ENCODE measurements around the gene PTGFRN.
A peak's percentile ranks its signal among the peaks of the same experiment; 100 is the strongest.
"Not testable (repeated sequence)": the region's sequence is repeated elsewhere in the genome, so short reads cannot be mapped to it uniquely, and the experiment has no call there.

PTGFRN gene
- 0.27 to 0.95 (median 0.76) reads per million in 4 donors for total RNA-seq

DNA sequence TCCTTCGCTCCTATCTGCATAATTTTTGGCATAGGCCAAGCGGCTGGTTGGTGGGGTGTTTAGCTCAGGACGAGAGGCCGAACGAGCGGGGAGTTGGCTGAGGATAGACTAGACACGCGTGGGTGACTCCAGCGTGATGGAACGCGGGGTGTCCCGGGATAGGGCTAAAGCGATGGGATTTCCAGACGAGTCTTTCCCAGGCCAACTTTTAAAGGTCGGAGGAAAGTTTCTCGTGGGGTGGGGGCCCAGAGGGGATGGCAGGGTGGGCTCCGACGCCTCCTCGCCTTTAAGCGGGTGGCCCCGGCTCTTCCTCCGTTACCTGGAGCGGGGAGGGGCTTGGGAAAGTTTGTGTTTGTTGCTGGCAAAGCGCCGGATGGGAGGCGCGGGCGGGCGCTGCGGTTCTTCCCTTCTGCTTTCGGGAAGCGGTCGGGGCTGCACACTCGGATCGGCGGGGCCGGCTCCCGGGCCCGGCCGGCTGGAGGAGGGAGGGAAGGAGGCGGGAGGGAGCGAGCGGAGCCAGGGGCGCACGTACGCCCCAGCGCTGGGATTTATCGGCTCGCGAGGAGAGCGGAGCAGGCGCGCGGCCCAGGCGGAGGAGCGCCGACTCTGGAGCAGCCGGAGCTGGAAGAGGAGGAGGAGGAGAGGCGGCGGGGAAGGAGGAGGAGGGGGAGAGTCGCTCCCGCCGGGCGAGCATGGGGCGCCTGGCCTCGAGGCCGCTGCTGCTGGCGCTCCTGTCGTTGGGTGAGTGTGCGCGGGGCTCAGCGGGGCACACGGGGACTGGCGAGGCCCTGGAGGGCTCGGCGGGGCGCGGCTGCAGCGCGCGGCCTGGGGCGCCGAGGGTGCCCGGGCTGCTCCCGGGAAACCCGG is at the start of gene PTGFRN:
PTGFRN (plus strand) TSS at position 405 of the 867 bp plus-strand sequence; CDS start at position 693, 288 bp downstream.
- peak in 2 of 5 donors; percentile 8 to 14 for DNase-seq

DNA sequence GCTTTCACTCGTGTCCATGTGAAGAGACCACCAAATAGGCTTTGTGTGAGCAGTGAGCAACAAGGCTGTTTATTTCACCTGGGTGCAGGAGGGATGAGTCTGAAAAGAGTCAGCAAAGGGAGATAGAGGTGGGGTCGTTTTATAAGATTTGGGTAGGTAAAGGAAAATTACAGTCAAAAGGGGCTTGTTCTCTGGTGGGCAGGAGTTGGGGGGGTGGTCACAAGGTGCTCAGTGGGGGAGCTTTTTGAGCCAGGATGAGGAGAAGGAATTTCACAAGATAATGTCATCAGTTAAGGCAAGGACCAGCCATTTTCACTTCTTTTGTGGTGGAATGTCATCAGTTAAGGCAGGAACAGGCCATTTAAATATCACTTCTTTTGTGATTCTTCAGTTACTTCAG is 49.5 kb upstream of the PTGFRN start:
- DNase-seq, result not testable (repeated sequence)

DNA sequence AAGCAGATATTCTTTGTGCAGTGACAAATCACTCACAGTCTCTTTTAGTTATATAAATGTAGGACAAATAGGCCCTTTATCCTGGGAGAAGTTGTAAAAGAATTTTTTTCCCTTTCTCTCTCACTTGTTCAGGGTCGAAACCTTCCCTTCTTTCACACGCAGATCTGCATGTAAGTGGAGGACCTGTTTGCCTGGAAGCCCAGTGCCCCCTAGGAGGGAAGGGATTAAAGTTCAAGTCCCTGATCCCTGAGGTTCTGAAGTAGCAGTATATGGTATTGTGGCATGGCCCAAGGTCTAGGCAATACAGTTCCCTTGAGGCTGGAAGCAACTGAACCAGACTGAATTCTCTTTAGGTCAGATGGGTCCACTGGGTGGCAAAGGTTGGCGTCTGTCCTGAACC is 48.6 kb upstream of the PTGFRN start:
- no peak for DNase-seq

DNA sequence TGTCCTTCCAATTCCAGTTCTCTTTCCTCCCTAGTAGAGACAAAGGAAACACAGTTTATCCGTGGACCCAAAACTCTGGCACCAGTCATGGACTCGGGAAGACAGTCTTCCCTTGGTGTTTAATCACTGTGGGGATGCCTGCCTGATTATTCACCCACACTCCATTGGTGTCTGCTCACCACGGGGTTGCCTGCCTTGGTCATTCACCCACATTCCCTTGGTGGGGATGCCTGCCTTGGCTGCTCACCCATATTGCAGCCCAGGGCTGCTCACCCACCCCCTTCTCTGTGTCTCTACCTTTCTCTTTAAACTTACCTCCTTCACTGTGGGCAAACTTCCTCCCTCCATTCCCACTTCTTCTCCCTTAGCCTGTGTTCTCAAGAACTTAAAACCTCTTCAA is 46.7 kb upstream of the PTGFRN start:
- not testable (repeated sequence) for DNase-seq

DNA sequence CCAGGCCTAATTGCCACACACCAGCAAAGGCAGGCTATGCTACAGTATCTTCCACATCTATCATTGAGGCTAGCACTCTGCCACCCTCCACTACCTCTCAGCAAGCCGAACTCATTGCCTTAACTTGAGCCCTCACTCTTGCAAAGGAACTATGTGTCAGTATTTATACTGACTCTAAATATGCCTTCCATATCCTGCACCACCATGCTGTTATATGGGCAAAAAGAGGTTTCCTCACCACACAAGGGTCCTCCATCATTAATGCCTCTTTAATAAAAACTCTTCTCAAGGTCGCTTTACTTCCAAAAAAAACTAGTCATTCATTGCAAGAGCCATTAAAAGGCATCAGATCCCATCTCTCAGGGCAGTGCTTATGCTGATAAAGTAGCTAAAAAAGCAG is 43.2 kb upstream of the PTGFRN start:
- not testable (repeated sequence) for DNase-seq

DNA sequence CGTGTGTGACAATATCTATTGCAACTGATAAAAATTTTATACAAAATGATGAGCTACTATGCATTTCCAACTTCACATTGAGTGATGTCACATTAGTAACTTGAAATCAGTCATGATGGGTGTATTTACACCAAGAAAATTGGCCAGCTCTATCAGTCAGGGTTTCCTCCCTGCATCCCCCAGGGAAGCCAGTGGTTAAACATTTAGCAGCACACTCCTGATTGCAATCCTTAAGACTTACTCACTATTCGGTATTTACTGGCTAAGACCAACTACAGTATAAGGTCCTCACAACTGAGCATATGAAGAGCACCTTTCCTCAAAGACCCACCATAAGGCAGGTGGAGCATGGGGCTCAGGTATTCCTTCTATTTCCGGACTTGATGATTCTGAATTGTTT is 41.3 kb upstream of the PTGFRN start:
- DNase-seq, result no peak

DNA sequence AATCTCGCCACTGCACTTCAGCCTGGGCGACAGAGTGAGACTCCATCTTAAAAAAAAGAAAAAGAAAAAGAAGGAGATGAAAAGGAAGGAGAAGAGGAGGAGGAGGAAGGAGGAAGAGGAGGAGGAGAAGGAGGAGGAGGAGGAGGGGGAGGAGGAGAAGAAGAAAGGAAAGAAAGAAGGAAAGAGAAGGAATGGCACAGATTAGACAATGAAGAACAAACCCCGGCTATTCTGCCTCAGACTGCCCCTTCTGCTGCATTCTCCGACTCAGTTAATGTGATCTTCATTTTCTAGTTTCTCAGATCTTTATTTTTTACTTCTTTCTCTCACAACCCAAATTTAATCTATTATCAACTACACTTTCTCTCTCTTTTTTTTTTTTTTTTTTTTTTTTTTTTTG is 40.1 kb upstream of the PTGFRN start:
- no peak for DNase-seq

DNA sequence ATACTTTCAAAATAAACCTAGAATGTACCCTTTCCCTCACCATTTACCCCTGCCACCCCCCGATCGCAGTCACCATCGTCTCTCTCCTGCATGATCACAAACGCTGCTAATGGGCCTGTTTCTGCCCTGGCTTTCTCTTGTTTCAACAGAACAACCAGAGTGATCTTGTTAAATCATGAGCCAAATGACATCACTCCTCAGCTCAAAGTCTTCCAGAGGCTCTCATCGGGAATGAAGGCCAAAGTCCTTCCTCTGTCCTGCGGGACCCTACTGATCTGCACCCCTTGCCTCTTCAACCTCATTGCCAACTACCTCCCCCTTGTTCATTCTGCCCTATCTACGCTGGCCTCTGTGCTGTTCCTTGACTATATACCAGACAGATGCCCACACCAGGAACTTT is 39.4 kb upstream of the PTGFRN start:
- no peak for DNase-seq

DNA sequence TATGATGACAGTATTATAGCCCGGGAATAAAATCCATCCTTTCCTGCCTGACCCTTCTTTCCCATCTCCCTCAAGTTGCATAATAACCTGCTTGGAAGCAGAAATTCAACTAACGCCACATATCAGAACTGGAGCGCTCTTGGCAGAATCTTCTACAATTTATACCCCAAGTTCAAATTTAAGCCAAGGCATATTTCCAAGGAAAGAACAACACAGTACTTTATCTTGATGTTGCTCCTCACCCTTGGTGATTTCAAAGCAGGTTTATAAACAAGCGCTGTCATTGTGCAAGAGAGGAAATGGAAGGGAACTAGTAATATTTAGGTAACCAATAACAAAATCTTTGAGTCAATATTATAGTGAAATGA is 38.0 kb upstream of the PTGFRN start:
- no peak for DNase-seq

DNA sequence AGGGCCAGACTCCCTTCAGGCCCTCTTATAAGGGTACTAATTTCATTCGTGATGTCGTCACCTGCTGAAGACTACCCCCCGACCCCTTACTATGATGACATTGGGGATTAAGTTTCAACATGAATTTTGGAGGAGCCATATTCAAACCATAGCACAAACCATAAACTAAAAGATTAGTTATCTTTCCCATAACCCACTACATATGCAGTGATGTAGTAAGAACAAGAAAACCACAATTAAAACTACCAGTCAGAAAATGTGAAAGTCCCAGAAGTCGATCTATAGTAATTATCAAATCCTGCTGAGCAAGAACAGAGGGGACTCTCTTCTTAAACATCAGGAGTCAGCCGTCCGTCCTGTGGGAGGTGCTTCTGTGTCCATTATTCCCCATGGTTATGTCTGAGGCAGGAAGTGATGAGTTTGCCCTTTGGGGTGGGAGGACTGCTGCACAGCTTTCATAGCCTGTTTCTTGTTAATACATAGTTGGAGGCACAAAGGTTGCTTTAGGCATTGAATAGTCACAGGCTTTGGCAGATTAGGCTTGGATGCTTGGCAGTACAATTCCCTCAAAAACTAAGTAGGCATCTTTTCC is 35.9 kb upstream of the PTGFRN start:
- DNase-seq, result no peak

DNA sequence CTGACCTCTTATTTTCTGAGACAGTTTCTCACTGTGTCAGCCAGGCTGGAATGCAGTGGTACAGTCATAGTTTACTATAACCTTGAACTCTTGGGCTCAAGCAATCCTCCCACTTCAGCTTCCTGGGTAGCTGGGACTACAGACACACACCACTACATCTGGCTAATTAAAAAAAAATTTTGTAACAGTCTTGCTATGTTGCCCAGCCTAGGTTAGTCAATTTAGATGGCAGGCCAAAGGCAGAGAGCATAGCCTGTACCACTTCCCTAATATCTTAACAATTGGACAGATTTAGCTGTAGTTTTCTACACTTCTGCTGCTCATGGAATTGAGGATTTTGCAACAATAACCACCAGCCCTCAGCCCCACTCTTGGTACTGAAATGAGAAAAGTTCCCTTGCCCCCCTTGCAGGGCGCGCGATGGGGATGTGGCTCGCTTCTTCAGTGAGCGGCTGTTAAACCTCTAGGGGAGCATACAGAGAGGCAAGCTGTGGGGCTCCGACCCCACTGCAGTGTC is 34.9 kb upstream of the PTGFRN start:
- no peak for DNase-seq

DNA sequence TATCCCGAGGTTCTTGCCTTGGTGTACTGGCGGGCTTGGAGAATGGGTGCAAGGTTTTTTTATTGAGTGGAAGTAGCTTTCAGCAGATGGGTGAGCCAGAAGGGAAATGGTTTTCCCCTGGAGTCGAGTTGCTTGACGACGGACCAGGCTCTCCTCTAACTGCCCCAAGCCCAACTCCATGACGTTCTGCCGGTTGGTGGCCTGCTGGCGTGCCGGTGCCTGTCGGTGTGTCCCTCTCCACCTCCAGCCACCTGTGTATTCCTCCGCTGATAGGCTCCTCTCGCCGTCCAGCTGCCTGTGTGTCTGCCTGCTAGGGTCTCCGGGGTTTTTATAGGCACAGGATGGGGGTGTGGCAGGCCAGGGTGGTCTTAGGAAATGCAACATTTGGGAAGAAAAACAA is 34.3 kb upstream of the PTGFRN start:
- DNase-seq, result no peak

DNA sequence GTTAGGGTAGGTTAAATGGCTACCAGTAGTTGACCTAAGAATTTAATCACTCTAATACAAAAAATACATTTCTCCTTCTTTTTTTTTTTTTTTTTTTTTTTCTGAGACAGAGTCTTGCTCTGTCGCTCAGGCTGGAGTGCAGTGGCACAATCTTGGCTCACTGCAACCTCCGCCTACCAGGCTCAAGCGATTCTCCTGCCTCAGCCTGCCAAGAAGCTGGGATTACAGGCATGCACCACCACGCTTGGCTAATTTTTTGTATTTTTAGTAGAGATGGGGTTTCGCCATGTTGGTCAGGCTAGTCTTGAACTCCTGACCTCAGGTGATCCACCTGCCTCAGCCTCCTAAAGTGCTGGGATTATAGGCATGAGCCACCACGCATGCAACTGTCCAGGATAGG is 33.8 kb upstream of the PTGFRN start:
- not testable (repeated sequence) for DNase-seq

DNA sequence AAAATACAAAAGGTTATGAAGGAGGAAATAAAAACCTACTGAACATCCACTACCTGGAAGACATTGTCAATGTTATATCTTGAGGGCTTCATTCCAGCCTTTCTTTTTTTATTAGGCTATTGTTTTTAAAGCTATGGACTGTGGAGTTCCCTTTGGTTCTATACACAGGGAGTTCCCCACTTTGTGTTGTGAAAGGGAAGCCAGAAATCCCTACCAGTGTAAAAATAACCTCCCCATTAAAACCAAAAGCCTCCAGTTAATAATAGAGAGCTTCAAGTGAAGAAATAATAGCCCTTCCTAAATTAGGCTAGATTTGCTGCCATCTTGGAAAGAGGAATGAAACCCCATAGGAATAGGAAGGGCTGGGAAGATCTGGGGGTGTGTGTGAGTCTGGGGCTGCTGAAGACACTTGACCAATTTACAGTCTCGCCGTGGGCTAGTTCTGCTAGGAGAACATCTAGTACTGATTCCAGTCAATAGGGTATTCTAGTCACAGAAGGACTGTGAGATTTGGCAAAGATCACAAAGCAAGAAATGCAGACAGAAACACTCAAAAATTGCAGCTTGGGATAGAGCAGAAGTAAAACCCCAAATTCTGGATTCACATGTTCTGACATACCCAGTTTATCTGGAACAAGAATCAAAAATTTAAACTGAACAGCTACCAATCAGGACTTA is 32.4 kb upstream of the PTGFRN start:
- DNase-seq, result no peak

DNA sequence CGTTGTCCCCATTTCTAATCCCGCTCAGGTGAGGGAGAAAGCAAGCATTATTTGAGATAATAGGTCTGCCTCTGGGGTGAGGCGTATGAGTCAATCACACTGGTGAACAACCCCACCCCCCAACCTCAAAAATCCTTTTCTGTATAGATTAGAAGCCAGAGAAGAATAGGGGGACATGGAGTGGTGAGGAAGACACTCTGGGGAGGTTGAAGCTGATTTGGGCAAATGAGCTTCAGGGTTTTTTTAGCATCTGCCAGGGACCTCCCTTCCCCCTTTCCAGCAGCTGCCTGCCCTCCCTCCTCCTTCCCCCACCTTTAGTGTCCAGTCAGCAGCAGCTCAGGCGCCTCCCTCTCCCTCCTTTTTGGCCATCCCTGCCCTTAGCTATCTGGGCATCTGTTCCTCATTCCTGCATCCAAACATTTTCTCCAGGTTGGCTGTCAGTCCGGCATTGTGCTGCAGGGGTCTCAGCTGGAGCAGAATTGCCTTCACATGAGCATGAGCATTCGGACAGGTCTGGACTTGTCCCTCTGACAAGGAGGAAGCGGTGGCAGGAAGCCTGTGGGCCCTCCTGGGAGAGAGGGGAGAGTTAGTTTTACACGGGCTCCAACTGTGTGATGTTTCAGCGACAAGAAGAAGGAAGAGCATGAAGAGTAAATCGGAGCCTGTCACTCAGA is 30.8 kb upstream of the PTGFRN start:
- DNase-seq, result no peak

DNA sequence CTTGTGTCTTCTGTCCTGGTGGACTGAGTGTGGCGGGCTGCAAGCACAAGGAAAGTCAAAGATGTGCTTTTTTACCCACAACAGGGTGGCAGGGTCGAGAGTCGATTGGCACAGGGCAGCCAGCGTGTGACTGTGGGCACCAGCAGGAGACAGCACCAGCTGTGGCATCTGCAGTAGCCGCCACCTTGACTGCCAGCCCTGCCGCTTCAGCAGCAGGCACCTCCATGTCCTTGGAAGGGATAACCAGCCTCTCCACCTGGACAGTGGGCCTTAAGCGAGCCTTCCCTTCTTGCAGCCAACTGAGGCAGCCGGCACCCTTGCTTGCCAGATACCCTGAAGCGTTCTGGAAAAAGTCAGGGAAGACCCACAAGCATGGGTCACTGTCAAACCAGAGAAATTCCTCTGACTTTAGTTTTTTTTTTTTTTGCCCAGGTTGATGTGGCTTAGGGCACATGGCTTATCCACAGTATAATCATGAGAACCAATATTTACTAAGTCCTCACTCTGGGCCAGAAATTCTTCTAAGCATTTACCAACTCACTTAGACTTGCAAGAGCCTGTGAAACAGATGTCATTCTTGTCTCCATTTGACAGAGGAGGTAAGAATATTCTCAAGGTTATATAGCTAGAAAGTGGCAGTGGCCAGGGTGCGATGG is 30.1 kb upstream of the PTGFRN start:
- DNase-seq, result no peak

DNA sequence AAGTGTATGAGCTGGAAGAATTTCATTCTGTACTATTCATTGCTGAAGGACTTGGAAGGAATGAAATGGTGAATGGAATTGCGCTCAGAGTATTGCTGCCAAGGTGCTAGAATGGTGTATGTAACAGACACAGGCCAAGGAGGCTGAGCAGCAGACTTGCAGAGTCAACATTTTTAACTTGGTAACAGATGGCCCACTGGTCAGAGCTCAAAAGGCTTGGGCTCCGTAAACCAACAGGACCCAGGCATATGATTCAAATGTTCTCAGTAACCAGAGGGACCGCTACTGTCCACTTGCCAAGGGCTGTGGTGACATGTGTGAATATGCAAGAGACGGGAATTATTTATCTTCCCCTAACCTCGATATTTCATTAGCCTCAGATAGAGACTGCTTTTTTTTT is 28.8 kb upstream of the PTGFRN start:
- no peak for DNase-seq

DNA sequence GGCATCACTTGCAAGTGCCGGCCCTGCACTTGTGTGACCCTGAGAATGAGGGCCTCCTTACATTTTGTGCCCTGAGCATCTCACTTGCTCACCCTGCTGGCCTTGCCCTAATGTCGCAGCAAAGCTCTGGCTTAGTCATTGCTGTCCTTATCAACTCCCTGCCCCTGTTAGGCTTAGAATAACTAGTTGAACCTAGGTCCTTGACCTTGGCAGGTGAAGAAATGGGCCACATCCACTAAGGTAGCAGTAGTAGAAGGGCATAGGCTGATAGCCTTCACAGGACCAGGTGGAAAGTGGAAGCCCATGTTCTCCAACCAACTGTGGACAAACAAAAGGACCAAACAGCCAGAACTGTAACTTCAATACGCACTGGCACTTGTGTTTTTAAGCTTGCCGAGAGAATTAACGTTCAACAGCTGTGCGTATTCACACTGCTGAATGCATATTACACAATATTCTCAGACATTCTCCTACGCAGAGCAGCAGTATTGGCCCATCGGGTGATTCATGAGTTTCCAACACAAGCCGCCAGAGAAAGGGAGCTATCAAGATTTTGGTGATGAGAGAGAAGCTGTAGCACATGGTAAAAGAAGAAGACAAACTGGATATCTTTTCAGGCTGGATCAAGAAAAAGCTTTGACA is 27.7 kb upstream of the PTGFRN start:
- peak in 1 of 5 donors; percentile 57 for DNase-seq

DNA sequence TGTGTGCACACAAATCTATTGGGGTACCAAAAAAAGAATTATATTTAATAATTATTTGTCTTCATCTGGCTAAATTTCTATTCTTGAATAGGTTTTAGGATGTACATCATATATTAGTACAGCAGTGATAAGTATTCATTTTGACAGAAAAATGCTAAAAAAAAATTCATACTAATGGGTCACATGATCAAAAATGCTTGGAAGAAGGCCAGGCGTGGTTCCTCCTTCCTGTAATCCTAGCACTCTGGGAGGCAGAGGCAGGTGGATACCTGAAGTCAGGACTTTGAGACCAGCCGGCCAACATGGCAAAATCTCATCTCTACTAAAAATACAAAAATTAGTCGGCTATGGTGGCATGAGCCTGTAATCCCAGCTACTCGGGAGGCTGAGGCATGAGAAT is 26.9 kb upstream of the PTGFRN start:
- no peak for DNase-seq

DNA sequence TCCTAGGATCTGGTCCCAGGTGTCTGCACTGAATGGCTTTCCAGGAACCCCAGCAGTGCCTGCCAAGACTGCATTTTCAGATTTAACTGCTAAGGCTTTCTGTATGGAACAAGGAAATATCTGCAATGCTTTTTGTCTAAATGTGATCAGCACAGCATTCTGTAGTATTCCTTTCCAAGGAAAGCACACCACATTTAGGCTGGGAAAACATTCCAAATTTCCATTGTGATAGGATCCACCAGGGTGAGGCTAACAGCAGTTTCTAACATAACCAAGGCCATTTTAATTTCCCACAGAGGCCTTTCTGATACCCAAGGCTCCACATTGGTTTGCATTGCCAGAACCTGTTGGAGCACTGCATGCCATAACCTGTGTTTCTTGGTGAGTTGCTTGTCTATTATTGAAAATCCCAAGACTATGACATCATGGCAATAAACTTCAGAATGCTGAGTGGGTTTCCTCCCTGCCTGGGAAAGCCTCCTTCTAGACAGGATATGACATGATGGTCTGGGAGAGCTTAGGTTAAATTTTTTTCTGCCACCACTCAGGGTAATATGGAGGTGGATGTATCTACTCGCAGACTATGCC is 23.3 kb upstream of the PTGFRN start:
- DNase-seq, result no peak

DNA sequence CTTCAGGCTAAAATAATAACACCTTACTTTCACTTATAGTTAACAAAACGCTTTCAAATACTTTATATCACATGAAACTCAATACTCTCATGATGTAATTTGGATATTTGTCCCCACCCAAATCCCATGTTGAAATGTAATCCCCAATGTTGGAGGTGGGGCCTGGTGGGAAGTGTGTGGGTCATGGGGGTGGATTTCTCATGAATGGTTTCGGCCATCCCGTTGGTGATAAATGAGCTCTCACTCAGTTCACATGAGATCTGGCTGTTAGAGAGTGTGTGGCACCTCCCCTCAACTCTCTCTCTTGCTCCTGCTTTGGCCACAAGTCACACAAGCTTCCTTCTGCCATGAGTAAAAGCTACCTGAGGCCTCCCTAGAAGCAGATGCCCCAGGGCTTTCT is 22.5 kb upstream of the PTGFRN start:
- no peak for DNase-seq

DNA sequence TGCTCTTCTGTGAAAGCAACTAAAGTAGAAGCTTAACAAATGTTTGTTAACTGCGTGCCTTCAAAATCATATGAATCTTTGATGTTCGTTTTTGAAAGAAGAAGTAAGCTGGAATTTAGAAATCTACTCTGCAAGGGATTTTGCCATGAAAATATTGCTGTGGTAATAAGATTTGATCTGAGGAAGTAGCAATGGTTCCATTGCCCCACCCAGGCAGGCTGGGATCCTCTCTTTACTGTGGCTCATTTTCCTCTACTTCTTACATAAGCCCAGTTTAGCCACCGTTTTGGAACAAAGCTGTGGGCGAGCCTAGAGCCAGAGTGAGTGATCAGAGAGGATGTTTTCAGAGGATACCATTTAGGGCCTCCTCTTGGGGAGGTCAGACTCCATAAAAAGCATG is 20.3 kb upstream of the PTGFRN start:
- DNase-seq, result no peak

Measured in T-helper 1 cell (primary cell).